ENCODE results near the gene PARVA. TPM values are rescaled to one million over a fixed set of nuclear protein-coding genes. Genes with fewer than 3 reads are reported as not detected.

Gene PARVA
- total and polyA plus RNA-seq, 2 of the 4 experiments (the other 2 are of a cell fraction) = 65.2 to 80.2 TPM

DNA sequence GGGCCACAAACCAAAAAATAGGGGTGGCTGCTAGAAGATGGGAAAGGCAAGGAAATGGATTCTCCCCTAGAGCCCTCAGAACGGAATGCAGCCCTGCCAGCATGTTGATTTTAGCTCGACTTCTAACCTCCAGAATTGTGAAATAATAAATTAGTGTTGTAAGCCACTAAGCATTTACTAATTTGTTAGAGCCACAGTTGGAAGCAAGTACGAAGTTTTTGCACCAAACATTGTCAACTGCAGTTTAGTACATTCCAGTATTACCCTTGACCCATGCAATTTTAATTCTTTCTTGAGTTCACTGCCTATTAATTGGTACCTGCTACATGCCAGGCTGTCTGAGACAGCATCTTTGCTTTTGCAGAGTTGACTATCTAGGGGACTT lies 32.2 kb downstream of the PARVA start:
- dilution Hi-C loops (cut with HindIII; ENCODE audit: low sequenced_read_pairs, unreplicated experiment) (no loop called here), intact Hi-C loops (cut with micrococcal nuclease) (loop anchor here (1.0 to 5.0 kb wide), 3 partner anchors 11 to 483 kb away; no protein-coding TSS in a partner anchor), in situ Hi-C loops (cut with MboI; ENCODE audit: low sequenced_read_pairs) (loop anchor here (5.0 to 10.0 kb wide), 2 partner anchors 268 to 495 kb away; no protein-coding TSS in a partner anchor)
- BruUV-seq (replicated peaks) = no TSS peak
- Histone ChIP-seq H3K9ac (ENCODE audit: low read depth, low read length) (no peak overlapping the region), H2BK20ac (ENCODE audit: low read depth, low read length) (no peak overlapping the region), H3K4ac (ENCODE audit: low read depth, low read length) (peak overlapping the region; percentile 92), H2BK5ac (ENCODE audit: low read depth, low read length, poor library complexity, severe bottlenecking) (peak overlapping the region; percentile 96), H3K9me3 (ENCODE audit: control insufficient read depth, insufficient read depth, low read length) (no peaks in the 10 kb centered on the region), H3K4me1 (ENCODE audit: control insufficient read depth, insufficient read depth, low read length) (peaks cover 44% of the 10 kb centered on the region), H2BK15ac (ENCODE audit: low read depth, low read length) (0 out of 3 replicates have a peak overlapping the region, but pooled peaks have one; percentile 98), H4K20me1 (ENCODE audit: insufficient read depth, low read length) (peaks cover 21% of the 10 kb centered on the region; the same call in 1 of the 2 replicates), H2AK5ac (ENCODE audit: low read depth, low read length) (peak overlapping the region; percentile 64; the same call in 1 of the 2 replicates), H4K8ac (ENCODE audit: low read depth in 2 of 2, low read length in 2 of 2) (peak overlapping the region; percentile 82 to 93; a peak in 3 of 4 replicates), H3K79me1 (ENCODE audit: low read depth in 1 of 2, low read length in 2 of 2) (peaks cover 30 to 84% of the 10 kb centered on the region in 2 experiments), H3K36me3 (ENCODE audit: control insufficient read depth, insufficient read depth, low read length) (no peaks in the 10 kb centered on the region), H2AK9ac (replicated peaks; ENCODE audit: low read depth, low read length, poor library complexity) (no peak overlapping the region), H4K5ac (ENCODE audit: low read depth, low read length) (peak overlapping the region; percentile 14), H3K56ac (ENCODE audit: extremely low read depth, insufficient read depth, low read length) (no peak overlapping the region), H3K27ac (ENCODE audit: insufficient read depth, low read length) (peak overlapping the region; percentile 80; the same call in 1 of the 2 replicates), H4K91ac (ENCODE audit: insufficient read depth, low read depth, low read length) (peak overlapping the region; percentile 49; the same call in 1 of the 2 replicates), H3K9me1 (ENCODE audit: insufficient read depth, low read length) (peaks cover 20% of the 10 kb centered on the region), H2AFZ (replicated peaks; ENCODE audit: low read length, poor library complexity) (no peak overlapping the region), H3K14ac (replicated peaks; ENCODE audit: low read depth, low read length) (peak overlapping the region; percentile 24; the same call in 1 of the 2 replicates), H3K4me3 (ENCODE audit: insufficient read depth, low read depth, low read length) (no peak overlapping the region), H2BK120ac (ENCODE audit: low read depth, low read length) (peak overlapping the region; percentile 87), H3K23ac (ENCODE audit: low read depth, low read length) (peak overlapping the region; percentile 93; the same call in 1 of the 2 replicates), H3K18ac (ENCODE audit: low read depth, low read length) (peak overlapping the region; percentile 82; the same call in 1 of the 2 replicates), H3K27me3 (ENCODE audit: control insufficient read depth, insufficient read depth, low read length) (no peaks in the 10 kb centered on the region), H3K4me2 (ENCODE audit: low read depth, low read length) (peak overlapping the region; percentile 3; the same call in 1 of the 2 replicates)
- POLR2A ChIA-PET (ENCODE audit: unreplicated experiment) = no interaction called here
- CTCF ChIA-PET = no interaction called here
- DNase-seq = peak; percentile 20
- TF ChIP-seq NFE2L2 (IDR thresholded peaks at IDR 0.05; ENCODE audit: low read depth, low read length) = no peak
- peak; percentile 70 for TF ChIP-seq CEBPB (IDR thresholded peaks at IDR 0.05; ENCODE audit: low read depth, low read length)
- no peak; the same call in 1 of the 2 replicates for ATAC-seq (ENCODE audit: low read depth)
- WGBS, 2 experiments (ENCODE audit: extremely low coverage in 2 of 2, insufficient read length in 1 of 2) = 60% methylated on average over 1 of the region's 3 CpGs; no CpG with 5 or more reads in 1 of the 2 experiments
